Measurements from ENCODE around the gene HEATR5A.
"Not testable (repeated sequence)": the region's sequence is repeated elsewhere in the genome, so short reads cannot be mapped to it uniquely, and the experiment has no call there.

HEATR5A gene

DNA sequence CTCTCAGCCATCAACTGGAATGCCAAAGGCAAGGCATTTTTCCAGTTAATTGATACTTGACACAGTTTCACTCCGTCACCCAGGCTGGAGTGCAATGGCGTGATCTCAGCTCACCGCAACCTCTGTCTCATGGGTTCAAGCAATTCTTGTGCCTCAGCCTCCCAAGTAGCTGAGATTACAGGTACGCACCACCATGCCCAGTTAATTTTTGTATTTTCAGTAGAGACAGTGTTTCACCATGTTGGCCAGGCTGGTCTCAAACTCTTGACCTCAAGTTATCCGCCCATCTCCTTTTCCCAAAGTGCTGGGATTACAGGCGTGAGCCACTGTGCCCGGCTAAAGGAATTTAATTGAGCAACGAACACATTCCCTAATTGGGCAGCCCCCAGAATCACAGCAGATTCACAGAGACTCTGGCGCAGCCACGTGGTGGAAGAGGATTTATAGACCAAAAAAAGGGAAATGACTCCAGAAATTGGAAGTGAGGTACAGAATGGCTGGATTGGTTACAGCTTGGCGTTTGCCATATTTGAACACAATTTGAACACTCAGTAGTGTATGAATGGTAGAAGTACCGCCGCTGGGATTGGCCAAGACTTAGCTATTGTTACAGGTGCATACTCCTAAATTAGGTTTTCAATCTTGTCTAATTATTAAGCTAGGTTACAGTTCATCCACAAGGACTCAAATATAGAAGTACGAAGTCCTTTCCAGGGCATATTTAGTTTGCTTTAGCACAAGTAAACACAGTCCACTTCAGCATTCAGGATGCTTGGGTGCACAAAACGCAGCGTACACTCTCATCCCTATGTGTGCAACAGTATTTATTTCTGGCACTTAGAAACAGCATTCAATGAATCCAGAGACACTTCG, 162.6 kb downstream of the HEATR5A start:
- DNase-seq (ENCODE audit: low read depth) = not testable (repeated sequence)

DNA sequence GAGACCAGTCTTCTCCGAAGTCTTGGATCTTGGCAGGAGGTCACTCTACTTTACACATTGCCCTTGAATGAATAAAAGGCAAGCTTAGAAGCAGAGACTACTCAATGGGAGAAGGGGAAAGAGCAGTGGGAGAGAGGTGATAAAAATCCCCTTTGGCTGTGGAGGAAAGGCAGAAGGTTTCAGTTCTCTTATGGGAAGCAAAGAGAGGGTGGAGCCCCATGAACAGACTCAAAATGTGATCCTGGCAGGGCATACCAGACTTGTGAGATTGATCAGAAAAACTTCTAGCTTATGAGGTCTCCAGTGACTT, 163.2 kb downstream of the HEATR5A start:
- no peak for DNase-seq (ENCODE audit: low read depth)

DNA sequence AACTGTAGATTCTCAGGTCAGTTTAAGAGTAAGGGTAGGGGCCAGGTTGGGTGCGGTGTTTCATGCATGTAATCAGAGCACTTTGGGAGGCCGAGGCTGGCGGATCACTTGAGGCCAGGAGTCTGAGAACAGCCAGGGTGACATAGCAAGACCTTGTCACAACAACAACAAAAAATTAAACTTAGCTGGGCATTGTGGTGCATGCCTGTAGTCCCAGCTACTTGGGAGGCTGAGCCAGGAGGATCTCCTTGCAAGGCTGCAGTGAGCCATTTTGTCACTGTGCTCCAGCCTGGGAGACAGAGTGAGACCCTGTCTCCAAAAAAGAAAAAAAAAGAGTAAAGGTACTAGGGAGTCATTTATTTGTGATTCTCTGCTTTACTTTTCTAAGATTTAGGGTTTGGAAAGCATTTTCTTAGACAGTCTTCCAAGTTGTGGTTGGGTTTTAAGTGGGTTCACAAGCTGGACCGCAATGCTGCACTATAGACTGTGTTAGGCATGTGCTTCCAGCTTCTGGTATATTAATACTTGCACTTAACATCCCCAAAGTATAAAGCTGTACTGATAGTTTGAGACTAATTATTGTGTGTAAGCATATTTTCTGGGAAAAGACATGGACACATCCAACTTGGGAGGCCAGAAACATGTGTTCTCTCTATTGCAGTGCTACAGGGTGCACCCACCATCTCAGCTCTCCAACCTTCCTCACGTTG, 163.7 kb downstream of the HEATR5A start:
- DNase-seq (ENCODE audit: low read depth) = no peak

DNA sequence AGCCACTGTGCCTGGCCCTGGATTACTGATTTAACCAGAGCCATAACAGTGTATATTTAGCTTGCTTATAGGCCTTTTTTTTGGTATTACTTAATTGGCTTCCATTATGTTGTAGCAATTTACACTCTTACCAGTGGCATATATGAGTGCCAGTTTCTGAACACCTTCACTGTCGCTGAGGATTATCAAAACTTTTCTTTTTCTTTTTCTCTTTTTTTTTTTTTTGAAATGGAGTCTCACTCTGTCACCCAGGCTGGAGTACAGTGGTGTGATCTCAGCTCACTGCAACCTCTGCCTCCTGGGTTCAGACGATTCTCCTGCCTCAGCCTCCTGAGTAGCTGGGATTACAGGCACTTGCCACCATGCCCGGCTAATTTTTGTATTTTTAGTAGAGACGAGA, 164.4 kb downstream of the HEATR5A start:
- not testable (repeated sequence) for DNase-seq (ENCODE audit: low read depth)

DNA sequence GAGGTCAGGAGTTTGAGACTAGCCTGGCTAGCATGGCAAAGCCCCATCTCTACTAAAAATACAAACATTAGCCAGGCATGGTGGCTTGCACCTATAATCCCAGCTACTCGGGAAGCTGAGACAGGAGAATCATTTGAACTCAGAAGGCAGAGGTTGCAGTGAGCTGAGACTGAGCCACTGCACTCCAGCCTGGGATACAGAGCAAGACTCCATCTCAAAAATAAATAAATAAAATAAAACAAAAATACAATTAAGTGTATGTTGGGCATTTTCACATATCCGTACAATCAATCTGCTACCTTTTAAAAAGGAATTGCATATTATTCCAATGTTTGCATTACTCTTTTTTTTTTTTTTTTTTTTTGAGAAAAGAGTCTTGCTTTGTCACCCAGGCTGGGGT, 165.1 kb downstream of the HEATR5A start:
- no peak for DNase-seq (ENCODE audit: low read depth)

DNA sequence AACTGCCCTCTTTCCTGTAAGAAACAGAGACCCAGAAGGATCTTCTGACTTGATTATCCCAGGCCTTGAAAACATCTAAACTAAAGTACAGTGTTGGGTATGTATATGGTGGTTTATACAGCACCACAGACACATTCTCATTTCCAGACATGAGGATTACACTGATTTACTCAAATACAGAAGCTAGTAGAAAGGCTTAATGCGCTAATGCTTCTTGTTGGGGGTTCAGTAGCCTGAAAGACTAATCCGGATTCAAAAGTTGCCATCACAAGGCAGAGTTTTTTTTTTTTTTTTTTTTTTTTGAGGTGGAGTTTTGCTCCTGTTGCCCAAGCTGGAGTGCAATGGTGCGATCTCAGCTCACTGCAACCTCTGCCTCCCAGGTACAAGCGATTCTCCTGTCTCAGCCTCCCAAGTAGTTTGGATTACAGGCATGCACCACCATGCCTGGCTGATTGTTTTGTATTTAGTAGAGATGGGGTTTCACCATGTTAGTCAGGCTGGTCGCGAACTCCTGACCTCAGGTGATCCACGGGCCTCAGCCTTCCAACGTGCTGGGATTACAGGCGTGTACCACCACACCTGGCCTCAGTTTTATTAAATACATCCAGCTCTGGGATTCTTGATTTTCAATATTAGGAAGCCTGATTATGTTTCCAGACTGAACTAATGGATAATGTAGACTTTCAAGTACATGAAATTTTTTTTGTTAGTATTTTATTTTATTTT, 166.4 kb downstream of the HEATR5A start:
- DNase-seq (ENCODE audit: low read depth) = no peak

DNA sequence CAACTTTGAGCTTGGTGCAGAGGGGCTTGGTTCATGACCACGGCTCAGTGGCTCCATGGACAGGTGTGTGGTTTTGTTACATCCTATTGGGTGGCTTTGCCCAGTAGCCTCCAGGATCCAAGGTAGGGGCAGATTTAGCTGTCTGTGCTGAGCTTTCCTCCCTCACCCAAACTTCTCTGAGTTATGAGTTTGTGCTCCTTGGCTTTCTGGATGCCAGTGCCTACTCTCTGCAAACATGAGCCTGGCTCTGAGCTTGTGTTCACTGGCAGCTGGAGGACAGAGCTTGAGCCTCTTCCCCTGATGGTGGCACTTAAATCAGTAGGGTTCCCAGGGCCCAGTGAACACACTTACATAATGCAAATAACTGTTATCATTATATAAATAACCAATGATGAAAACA, 167.5 kb downstream of the HEATR5A start:
- DNase-seq (ENCODE audit: low read depth) = no peak

DNA sequence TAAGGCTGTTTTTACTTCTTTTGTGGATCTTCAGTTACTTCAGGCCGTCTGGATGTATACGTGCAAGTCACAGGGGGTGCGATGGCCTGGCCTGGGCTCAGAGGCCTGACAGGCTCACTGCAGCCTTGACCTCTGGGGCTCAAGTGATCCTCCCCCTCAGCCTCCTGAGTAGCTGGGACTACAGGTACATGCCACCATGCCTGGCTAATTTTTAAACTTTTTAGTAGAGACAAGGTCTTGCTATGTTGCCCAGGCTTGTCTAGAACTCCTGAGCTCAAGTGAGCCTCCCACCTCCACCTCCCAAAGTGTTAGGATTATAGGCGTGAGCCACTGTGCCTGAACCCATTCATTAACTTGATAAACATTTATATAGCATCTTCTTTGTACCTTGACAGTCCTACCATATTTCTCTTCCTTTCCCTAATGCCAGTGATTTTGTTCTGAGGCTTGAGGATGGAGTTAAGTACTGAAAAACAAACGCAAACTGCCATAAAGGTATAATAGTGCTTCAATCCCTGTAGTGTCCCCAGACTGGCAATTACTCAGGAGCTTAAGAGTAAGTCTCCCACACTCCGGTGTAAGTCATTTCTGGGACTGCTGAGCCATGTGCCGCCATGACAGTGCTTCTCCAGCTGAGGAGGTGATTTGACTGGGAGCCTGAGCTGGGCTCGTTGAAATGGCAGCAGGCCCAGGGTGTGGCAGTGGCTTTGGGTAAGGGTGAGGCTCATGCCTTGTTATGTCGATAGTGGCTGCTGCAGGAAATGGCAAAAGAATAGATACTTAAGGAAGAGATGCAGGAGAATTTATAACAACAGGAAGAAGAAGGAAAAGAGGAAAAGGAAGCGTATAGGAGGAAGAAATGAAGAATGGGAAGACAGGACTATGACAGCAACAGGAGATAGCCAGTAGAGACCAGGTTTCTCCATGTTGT, 169.1 kb downstream of the HEATR5A start:
- DNase-seq (ENCODE audit: low read depth) = no peak

DNA sequence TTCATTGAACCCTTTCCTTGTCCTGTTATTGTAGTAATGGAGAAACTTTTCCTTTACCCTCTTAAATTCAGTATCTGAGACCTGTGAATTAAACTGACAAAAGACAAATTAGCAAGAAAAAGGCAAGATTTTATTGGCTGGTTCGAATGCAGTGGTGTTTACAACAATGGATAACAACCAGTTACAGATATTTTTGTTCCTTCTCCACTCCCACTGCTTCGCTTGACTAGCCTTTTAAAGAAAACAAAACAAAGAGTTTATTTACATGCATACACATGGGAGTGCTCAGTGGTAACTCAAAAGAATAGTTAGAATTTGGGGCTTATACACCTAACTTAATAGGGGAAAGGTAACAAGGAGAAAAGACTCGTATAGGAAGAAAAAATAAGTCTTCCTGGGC, 175.7 kb downstream of the HEATR5A start:
- DNase-seq (ENCODE audit: low read depth) = no peak

DNA sequence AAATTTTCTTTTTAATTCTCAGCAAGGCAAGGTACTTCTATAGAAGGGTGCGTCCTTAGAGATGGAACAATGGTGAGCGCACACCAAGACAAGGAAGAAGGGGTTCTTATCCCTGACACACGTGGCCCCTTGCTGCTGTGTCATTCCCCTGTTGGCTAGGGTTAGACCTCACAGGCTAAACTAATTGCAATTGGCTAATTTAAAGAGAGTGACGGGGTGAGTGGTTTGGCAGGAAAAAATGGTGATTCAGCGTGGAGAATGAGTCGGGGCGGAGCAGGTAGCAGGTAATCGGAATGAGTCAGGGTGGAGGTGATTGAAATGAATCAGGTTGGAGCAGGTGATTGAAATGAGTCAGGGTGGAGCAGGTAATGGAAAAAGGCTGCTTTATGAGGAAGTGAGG, 176.5 kb downstream of the HEATR5A start:
- no peak for DNase-seq (ENCODE audit: low read depth)

DNA sequence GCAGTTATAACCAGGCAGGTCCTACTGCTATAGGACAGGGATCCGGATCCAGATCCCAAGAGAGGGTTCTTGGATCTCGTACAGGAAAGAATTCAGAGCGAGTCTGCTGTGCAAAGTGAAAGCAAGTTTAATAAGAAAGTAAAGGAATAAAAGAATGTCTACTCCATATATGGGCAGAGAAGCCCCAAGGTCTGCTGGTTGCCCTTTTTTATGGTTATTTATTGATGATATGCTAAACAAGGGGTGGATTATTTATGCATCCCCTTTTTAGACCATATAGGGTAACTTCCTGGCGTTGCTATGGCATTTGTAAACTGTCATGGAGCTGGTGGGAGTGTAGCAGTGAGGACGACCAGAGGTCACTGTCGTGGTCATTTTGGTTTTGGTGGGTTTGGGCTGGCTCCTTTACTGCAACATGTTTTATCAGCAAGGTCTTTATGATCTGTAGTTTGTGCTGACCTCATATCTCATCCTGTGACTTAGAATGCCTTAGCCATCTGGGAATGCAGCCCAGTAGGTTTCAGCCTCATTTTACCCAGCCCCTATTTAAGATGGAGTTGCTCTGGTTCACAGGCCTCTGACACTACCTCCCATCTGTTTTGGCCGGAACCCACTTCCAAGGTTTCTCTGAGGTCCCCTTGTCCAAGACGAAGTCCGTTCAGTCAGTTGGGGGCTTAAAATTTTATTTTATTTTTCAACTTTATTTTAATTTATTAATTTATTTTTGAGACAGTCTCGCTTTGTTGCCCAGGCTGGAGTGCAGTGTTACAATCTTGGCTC, 178.0 kb downstream of the HEATR5A start:
- not testable (repeated sequence) for DNase-seq (ENCODE audit: low read depth)
